Stimulated activated CD8-positive, alpha-beta memory T cell treated with anti-CD3 and anti-CD28 coated beads, Interleukin-15, amount 100 ng/mL, for 4 hours (primary cell): ENCODE data around the gene CREB5.

Experiments used
- DNase-seq, 2 donors: peaks; one replicate each; pipeline ENCODE4 v3.0.0-alpha.2; 2020; ENCODE audit warnings: low read depth in 2 of 2

CREB5 gene

GRCh38 chr7:28435152-28435551 is 22.8 kb downstream of the CREB5 start:
- no peak for DNase-seq

- no peak for DNase-seq
These were observed 23.5 kb downstream of the CREB5 start for GRCh38 chr7:28435732-28436378.

DNA sequence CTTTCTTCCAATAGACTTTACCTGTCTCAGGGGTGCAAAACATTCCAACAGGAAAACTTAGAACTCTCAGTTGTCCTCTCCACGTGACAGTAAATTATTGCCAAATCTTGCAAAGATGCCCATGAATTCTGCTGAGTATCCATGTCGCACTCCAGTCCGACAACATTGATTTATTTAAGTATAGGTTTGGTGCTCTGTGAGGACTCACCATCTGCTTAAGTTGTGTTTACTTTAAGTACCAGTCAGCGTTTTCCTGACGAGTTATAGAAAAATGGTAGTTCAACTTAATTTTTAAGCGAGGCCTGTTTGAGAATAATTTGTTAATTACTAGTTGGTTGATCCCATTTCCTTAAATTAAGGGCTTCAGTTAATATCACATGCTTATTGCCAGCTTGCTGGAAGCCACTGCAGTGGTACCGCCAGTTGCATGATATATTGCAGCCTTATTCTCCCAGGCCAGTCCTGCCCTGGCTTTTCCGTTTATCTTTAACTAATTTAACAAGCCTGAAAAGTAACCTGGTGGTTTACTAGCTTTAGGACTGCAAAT is 27.8 kb downstream of the CREB5 start:
- no peak for DNase-seq

DNA sequence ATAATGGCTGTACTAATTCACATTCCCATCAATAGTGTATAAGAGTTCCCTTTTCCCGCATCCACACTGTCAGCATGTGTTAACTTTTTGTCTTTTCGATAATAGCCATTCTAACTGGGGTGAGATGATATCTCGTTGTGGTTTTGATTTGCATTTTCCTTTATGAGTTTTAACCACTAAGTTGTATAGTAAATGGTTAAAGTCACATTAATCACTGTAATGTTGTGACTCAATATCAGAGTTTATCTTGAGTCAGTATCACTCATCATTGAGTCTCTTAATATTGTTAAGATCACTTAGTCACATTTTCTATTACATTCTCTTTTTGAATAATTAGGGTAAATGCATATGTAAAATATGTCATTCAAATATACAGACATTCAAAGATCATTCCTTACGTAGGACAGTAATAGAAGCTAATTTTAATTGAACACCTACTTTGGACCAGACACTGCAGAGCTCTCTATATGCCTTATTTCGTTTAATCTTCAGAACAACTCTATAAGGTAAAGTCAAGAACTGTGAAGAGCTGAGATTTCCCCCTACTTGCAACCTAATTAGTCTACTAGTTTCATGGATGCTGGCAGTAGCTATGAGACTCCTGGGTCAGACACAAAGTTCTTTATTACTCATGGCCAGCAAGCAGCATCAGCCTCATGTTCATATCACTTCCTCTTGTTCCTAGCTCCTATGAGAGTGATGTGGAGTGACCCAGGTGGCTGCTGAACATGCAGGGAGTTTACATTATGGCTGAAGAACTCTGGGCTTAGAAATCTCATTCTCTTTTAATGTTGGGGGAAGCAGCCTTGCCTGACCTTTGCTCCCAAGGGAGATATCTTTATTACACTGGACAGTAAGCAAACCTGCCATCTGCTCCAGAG is 30.5 kb downstream of the CREB5 start:
- DNase-seq, result no peak

- DNase-seq, result no peak
These were observed 33.8 kb downstream of the CREB5 start for GRCh38 chr7:28446131-28446530.

- DNase-seq, result no peak
These were observed 34.8 kb downstream of the CREB5 start for GRCh38 chr7:28447071-28447470.

- no peak for DNase-seq
These were observed 36.4 kb downstream of the CREB5 start for GRCh38 chr7:28448708-28449107.

GRCh38 chr7:28452681-28453080 is 40.4 kb downstream of the CREB5 start:
- no peak for DNase-seq

GRCh38 chr7:28455486-28455885 is 43.2 kb downstream of the CREB5 start:
- DNase-seq, result no peak

- no peak for DNase-seq
These were observed 43.7 kb downstream of the CREB5 start for GRCh38 chr7:28456044-28456443.

- no peak for DNase-seq
These were observed 46.4 kb downstream of the CREB5 start for GRCh38 chr7:28458732-28459131.

- DNase-seq, result no peak
These were observed 47.0 kb downstream of the CREB5 start for GRCh38 chr7:28459306-28459705.

GRCh38 chr7:28465697-28466096 is 53.4 kb downstream of the CREB5 start:
- DNase-seq, result no peak

DNA sequence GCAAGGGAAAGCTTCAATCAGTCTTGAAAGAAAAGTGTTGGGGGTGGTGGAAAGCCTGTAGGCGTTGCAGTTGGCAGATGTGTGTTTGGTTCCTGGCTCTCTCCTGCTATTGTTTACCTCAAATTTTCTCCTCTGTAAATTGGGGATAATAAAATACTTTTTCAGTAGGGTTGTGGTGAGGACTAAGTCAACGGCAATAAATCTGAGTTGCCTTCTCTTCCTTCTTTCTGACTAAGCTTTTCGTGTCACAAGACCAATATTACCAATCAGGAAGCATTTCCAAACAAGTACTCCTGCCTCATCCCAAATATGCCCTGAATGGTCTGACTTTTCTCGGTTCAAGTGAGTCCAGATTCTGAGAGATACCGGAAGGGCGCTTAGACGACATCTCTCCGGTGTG is 54.0 kb downstream of the CREB5 start:
- no peak for DNase-seq

DNA sequence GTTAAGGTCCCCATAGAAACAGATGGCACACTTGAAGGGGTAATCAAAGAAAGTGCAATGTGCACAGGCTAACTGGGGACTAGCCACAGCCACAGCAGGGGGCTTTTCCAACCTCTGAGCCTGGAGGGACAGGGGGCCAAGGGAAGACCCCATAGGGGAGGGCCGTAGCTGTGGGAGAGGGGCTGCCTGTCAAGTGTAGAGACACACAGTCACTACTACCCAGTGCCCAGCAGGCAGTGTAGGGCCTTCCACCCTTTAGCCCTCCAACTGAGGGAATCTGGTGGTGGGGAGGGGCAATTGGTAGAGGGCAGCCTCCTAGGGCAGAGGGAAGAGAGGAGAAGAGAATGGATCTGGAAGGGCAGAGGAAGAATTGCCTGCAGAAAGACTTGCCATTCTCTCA is 54.6 kb downstream of the CREB5 start:
- DNase-seq, result no peak

DNA sequence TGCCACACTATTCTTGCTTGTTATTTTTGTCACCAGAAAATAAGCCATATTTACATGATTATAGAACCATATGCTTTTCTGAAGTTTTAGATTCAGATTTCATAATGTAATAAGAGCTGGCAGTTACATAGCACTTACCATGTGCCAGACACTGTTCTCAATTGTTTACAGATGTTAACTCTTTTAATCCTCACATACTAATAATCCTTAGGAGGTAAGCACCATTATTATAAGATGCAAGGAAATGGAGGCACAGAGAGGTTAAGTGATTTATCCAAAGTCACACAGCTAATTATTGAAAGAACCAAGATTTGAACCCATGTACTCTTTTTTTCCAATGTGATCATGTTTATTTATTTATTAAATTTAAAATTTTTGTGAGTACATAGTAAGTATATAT is 57.2 kb downstream of the CREB5 start:
- DNase-seq, result no peak

DNA sequence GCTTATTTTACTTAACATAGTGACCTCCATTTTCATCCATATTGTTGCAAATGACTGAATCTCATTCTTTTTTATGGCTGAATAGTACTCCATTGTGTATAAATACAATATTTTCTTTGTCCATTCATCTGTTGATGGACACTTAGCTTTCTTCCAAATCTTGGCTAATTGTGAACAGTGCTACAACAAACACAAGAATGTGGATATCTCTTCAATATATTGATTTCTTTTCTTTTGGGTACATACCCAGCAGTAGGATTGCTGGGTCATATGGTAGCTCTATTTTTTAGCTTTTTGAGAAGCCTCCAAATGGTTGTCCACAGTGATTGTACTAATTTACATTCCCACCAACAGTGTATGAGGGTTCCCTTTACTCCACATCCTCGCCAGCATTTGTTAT is 58.0 kb downstream of the CREB5 start:
- DNase-seq, result no peak

- no peak for DNase-seq
These were observed 60.0 kb downstream of the CREB5 start for GRCh38 chr7:28472332-28472731.

- DNase-seq, result no peak
These were observed 61.4 kb downstream of the CREB5 start for GRCh38 chr7:28473571-28474281.

DNA sequence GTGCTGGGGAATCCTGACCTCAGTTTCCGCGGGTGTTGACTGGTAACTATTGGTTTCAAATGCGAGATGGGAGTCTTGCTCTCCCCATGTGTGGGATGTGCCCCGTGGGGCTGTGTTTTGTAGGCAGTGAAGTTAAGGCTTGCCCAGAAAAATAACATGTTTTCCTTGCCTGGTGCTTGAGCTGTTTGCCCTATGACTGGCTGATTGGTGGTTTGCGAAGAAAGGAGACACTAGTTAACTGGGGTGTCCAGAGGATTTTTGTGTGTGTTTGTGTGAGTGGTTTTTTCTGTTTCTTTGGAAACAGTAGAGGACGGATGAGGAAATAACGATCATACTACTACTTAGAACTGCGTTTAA is 61.9 kb downstream of the CREB5 start:
- no peak for DNase-seq

GRCh38 chr7:28474640-28475039 is 62.3 kb downstream of the CREB5 start:
- no peak for DNase-seq

DNA sequence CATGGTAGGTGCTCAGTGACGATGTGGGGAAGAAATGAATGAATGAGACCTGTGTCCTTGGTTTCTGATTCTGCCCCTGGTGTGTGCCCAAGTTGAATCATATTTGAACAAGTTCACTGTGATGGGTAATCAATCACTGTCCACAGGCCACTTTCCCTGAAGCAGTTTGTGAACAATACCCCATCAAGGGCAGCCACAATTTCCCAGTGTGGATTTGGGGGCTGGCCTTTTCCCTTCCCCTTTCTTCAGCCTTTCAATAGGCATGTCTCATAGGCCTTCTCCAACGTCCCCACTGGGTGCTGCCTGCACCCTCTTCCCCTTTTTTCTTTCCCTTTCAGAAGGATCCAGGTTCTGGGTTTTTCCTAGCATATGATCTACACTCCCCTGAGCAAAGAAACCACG is 64.7 kb downstream of the CREB5 start:
- DNase-seq, result no peak

DNA sequence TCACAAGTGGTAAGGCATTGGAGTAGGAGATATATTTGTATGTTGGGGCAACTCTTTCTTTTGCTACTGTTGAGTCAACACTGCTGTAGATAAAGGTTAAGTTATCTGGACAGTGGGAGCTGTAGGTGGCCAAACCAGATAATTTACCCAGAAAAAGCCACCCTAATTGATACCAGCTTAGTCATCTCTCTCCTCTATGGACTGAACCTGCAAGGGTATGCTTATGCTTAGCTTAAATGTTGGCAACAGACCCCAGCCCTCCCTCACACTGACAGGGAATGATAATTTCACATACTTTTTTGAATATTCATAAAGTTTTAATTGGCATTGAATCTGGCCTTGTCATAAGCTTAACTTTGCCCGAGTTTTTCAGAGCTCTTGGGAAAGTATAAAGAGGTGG is 66.3 kb downstream of the CREB5 start:
- no peak for DNase-seq
